ENCODE data around the gene MSRB3.
"Not testable (repeated sequence)": the region's sequence is repeated elsewhere in the genome, so short reads cannot be mapped to it uniquely, and the experiment has no call there.

Gene MSRB3

GRCh38 chr12:65287426-65287825, 8.9 kb downstream of the MSRB3 start:
- no peak for DNase-seq (ENCODE audit: low spot score)

- no peak for DNase-seq (ENCODE audit: low spot score)
Observed at GRCh38 chr12:65292241-65292640, 13.8 kb downstream of the MSRB3 start.

- no peak for DNase-seq (ENCODE audit: low spot score)
Observed at GRCh38 chr12:65293735-65294134, 15.3 kb downstream of the MSRB3 start.

GRCh38 chr12:65294641-65295262, 16.3 kb downstream of the MSRB3 start:
- no peak for DNase-seq (ENCODE audit: low spot score)

GRCh38 chr12:65296508-65297265, 18.2 kb downstream of the MSRB3 start:
- DNase-seq (ENCODE audit: low spot score) = no peak

GRCh38 chr12:65300097-65300496, 21.6 kb downstream of the MSRB3 start:
- no peak for DNase-seq (ENCODE audit: low spot score)

- DNase-seq (ENCODE audit: low spot score) = no peak
Observed at GRCh38 chr12:65300679-65301349, 22.3 kb downstream of the MSRB3 start.

GRCh38 chr12:65302891-65303290, 24.4 kb downstream of the MSRB3 start:
- DNase-seq (ENCODE audit: low spot score) = no peak

- no peak for DNase-seq (ENCODE audit: low spot score)
Observed at GRCh38 chr12:65305346-65305950, 27.0 kb downstream of the MSRB3 start.

- no peak for DNase-seq (ENCODE audit: low spot score)
Observed at GRCh38 chr12:65306366-65307168, 28.1 kb downstream of the MSRB3 start.

GRCh38 chr12:65307169-65307501, 28.7 kb downstream of the MSRB3 start:
- no peak for DNase-seq (ENCODE audit: low spot score)

- DNase-seq (ENCODE audit: low spot score) = no peak
Observed at GRCh38 chr12:65308006-65308405, 29.5 kb downstream of the MSRB3 start.

- no peak for DNase-seq (ENCODE audit: low spot score)
Observed at GRCh38 chr12:65308601-65309071, 30.2 kb downstream of the MSRB3 start.

GRCh38 chr12:65311260-65311659, 32.8 kb downstream of the MSRB3 start:
- no peak for DNase-seq (ENCODE audit: low spot score)

GRCh38 chr12:65313719-65314317, 35.3 kb downstream of the MSRB3 start:
- DNase-seq (ENCODE audit: low spot score) = no peak

- DNase-seq (ENCODE audit: low spot score) = not testable (repeated sequence)
Observed at GRCh38 chr12:65315238-65315637, 36.8 kb downstream of the MSRB3 start.

- no peak for DNase-seq (ENCODE audit: low spot score)
Observed at GRCh38 chr12:65318186-65318685, 39.8 kb downstream of the MSRB3 start.

- DNase-seq (ENCODE audit: low spot score) = no peak
Observed at GRCh38 chr12:65319688-65320200, 41.3 kb downstream of the MSRB3 start.

- DNase-seq (ENCODE audit: low spot score) = no peak
Observed at GRCh38 chr12:65323070-65323469, 44.6 kb downstream of the MSRB3 start.

GRCh38 chr12:65324056-65324455, 45.6 kb downstream of the MSRB3 start:
- DNase-seq (ENCODE audit: low spot score) = no peak

GRCh38 chr12:65324551-65324950, 46.1 kb downstream of the MSRB3 start:
- DNase-seq (ENCODE audit: low spot score) = no peak
